RCC 7860 (cell line): ENCODE measurements around the gene SLC30A1.

Experiments
- DNase-seq: peaks from one replicate; pipeline ENCODE4 v3.0.0-alpha.2; 2015; ENCODE audit warnings: low spot score
- FAIRE-seq: peaks from 2 replicates; lab custom pipeline; 2012; peaks lifted over from hg19 to GRCh38; lab: Jason Lieb, UNC

SLC30A1 gene

DNA sequence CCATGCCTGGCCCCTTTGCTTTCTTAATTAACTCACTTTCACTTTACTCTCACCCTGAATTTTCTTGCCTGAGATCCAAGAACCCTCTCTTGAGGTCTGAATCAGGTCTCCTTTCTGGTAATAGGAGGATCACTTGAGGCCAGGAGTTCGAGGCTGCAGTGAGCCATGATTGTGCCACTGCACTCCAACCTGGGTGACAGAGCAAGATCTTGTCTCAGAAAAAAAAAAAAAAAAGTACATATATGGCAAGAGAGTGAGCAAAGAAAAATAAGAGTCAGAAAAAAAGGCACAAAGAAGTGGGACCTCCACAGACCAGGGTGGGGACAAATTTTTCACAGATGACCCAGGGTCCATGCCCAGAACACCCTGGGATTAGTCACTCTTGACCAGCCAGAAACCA, 52.9 kb downstream of the SLC30A1 start:
- DNase-seq: no peak

DNA sequence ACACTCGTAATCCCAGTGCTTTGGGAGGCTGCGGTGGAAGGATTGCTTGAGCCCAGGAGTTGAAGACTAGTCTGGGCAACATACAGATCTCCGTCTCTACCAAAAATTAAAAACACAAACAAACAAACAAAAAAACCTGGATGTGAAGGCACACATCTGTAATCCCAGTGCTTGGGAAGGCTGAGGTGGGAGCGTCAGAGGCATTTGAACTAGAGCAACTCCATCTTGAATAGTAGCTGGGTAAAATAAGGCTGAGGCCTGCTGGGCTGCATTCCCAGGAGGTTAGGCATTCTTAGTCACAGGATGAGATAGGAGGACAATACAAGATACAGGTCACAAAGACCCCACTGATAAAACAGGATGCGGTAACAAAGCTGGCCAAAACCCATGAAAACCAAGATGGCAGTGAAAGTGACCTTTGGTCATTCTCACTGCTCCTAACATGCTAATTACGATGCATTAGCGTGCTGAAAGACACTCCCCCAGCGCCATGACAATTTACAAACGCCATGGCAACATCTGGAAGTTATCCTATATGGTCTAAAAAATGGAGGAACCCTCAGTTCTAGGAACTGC, 53.8 kb downstream of the SLC30A1 start:
- no peak for FAIRE-seq
- no peak for DNase-seq

More for the DNA sequence above, 52.9 kb downstream of the SLC30A1 start:
- no peak for FAIRE-seq

DNA sequence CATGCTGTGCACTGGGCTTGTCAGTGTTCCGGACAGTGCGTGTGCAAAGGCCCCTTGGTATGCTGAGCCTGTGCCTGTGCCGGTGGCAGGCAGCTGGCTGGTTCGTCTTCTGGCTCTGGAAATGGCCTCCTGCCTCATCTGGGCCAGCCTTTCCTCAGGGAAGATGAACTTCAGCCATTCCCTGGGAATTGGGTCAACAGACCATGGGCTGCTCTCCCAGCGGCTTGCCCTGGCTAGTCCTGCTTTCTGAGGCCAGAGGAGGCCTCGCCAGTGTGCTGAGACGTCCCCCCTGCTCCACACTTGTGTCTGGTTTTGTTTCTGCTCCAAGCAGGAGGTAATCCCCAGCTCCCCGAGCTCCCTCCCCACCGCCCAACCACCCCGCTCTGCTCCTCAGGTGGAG, 54.4 kb downstream of the SLC30A1 start:
- FAIRE-seq: no peak

DNA sequence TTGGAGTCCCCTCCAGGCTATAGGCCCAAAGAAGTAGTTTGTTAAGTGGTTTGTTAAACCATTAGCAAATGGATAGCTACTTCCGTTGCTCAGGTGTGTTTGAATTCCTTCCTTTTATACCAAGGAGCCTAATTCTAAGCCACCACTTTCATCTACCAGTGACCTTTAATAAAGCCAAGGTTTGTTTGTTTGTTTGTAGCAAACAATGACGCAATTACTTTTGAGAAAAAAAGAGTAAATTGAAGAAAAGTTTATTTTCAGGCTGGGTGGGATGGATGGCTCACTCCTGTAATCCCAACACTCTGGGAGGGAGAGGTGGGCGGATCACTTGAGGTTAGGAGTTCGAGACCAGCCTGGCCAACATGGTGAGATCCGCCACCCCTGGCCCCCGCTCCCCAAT, 56.2 kb downstream of the SLC30A1 start:
- FAIRE-seq: no peak
- DNase-seq: no peak

More for the DNA sequence above, 54.4 kb downstream of the SLC30A1 start:
- no peak for DNase-seq
